GM12891 (cell line): ENCODE results near the gene FOXS1.

Source experiments
- POLR2A ChIP-seq: IDR thresholded peaks from 2 replicates; pipeline ENCODE4 v1.6.1; 2011; ENCODE audit warnings: low read depth, low read length, control low read depth
- POLR2AphosphoS5 ChIP-seq: IDR thresholded peaks from 2 replicates; pipeline ENCODE4 v1.6.1; 2011; ENCODE audit warnings: low read depth, low read length, control low read depth
- POU2F2 ChIP-seq: IDR thresholded peaks from 2 replicates; pipeline ENCODE4 v1.6.1; 2011; ENCODE audit warnings: low read depth, mild to moderate bottlenecking, control low read depth, low read length, moderate library complexity
- SPI1 ChIP-seq: IDR thresholded peaks from 2 replicates; pipeline ENCODE4 v1.6.1; 2011; ENCODE audit warnings: low read depth, low read length, control low read depth
- TAF1 ChIP-seq: IDR thresholded peaks from 2 replicates; pipeline ENCODE4 v1.6.1; 2011; ENCODE audit warnings: low read depth, low read length, control low read depth

GRCh38 chr20:31844737-31845299 is 586 bp downstream of the FOXS1 start:
- no peak for TF ChIP-seq POLR2A
- no peak for TF ChIP-seq POLR2AphosphoS5
- no peak for TF ChIP-seq POU2F2
- TF ChIP-seq TAF1: no peak
- no peak for TF ChIP-seq SPI1
